HCT116 (cell line): ENCODE measurements around the gene WDR37. TPM values are rescaled to one million over a fixed set of nuclear protein-coding genes. Genes with fewer than 3 reads are reported as not detected.

Source experiments
- ATAC-seq: fragments of 200-7000 bp; cut with Tn5 transposase; 2 replicates; pipeline ENCODE4 v1.9.1; 2020; ENCODE audit warnings: mild to moderate bottlenecking, moderate library complexity
- BruUV-seq: library from RNA; stranded (reverse); fragments of 400-500 nt; replicated peaks from 2 replicates; lab custom pipeline; 2021; lab: Mats Ljungman, UMichigan
- CTCF ChIA-PET: fragments of 300-600 bp; sonication (Branson Sonifier 250); formaldehyde crosslinking; loops from one replicate; lab custom pipeline; 2021; ENCODE audit warnings: antibody characterized with exemption; lab: Charles Lee
- POLR2A ChIA-PET: fragments of 300-600, 350-600 bp; sonication (Branson Sonifier 250); formaldehyde crosslinking; loops from one replicate; lab custom pipeline; 2021; ENCODE audit warnings: antibody characterized with exemption; lab: Charles Lee
- RAD21 ChIA-PET, 2 experiments: fragments of 300-600 bp; sonication (Branson Sonifier 250); formaldehyde crosslinking; loops; one replicate each; lab custom pipeline; 2023; ENCODE audit warnings: low total read pairs in 2 of 2; ENCODE audit not compliant: uncharacterized antibody in 2 of 2, unreplicated experiment in 2 of 2, low non-redundant PET in 1 of 2; lab: Charles Lee
- DNase-seq: peaks from one replicate; pipeline ENCODE4 v3.0.0-alpha.2; 2010; ENCODE audit warnings: low read depth, low spot score
- H2AFZ ChIP-seq: fragments of 200-600 bp; shearing (Covaris generic), sonication (generic); 2 replicates; pipeline ENCODE4 v1.6.1; 2017; ENCODE audit warnings: low read depth, mixed run types, mixed read lengths, antibody characterized with exemption, low read length; ENCODE audit not compliant: poor library complexity, severe bottlenecking
- H3K27ac ChIP-seq: 2 replicates; pipeline ENCODE4 v1.5.1; 2012; ENCODE audit warnings: low read depth, low read length
- H3K27me3 ChIP-seq: fragments of 200-600 bp; sonication (generic); 2 replicates; pipeline ENCODE4 v1.6.1; 2016; ENCODE audit warnings: mixed run types, low read length, mixed read lengths; ENCODE audit not compliant: insufficient read depth
- H3K36me3 ChIP-seq, 2 experiments: fragments of 200-500 bp in 1 of 2; fragments of 200-600 bp in 1 of 2; sonication (Bioruptor generic) in 1 of 2; sonication (generic) in 1 of 2; 2 replicates each; pipeline versions ENCODE4 v1.5.1 to v1.6.1; 2014 to 2016; ENCODE audit warnings: low read length in 2 of 2, inconsistent platforms in 1 of 2, mixed read lengths in 1 of 2, mixed run types in 1 of 2; ENCODE audit not compliant: insufficient read depth in 2 of 2, control insufficient read depth in 1 of 2
- H3K4me1 ChIP-seq, 2 experiments: fragments of 200-600 bp in 1 of 2; sonication (generic) in 1 of 2; 2 replicates each; pipeline versions ENCODE4 v1.5.1 to v1.6.1; 2012 to 2017; ENCODE audit warnings: low read length in 2 of 2, inconsistent platforms in 1 of 2, mild to moderate bottlenecking in 1 of 2, mixed read lengths in 1 of 2, mixed run types in 1 of 2, moderate library complexity in 1 of 2; ENCODE audit not compliant: insufficient read depth in 2 of 2, control insufficient read depth in 1 of 2
- H3K4me2 ChIP-seq: fragments of 200-600 bp; sonication (generic); 2 replicates; pipeline ENCODE4 v1.6.1; 2017; ENCODE audit warnings: mixed run types, low read length, mixed read lengths
- H3K4me3 ChIP-seq, 2 experiments: fragments of 200-600 bp in 1 of 2; sonication (generic) in 1 of 2; replicated peaks in 1 of 2; 2 replicates each; pipeline ENCODE4 v1.5.1; 2011 to 2016; ENCODE audit warnings: low read length in 2 of 2, control low read depth in 1 of 2, low read depth in 1 of 2, mild to moderate bottlenecking in 1 of 2, mixed read lengths in 1 of 2, mixed run types in 1 of 2
- H3K79me2 ChIP-seq: fragments of 200-600 bp; sonication (generic); 2 replicates; pipeline ENCODE4 v1.6.1; 2017; ENCODE audit warnings: mild to moderate bottlenecking, mixed run types, low read length, moderate library complexity, mixed read lengths; ENCODE audit not compliant: insufficient read depth
- H3K9ac ChIP-seq: fragments of 200-600 bp; sonication (generic); 2 replicates; pipeline ENCODE4 v1.6.1; 2016; ENCODE audit warnings: low read length, mixed read lengths
- H3K9me2 ChIP-seq: fragments of 200-600 bp; sonication (generic), shearing (Covaris generic); 2 replicates; pipeline ENCODE4 v1.6.1; 2017; ENCODE audit warnings: mixed run types, mild to moderate bottlenecking, moderate library complexity; ENCODE audit not compliant: insufficient read depth
- H3K9me3 ChIP-seq, 2 experiments: fragments of 200-500 bp in 1 of 2; fragments of 200-600 bp in 1 of 2; sonication (Bioruptor generic) in 1 of 2; sonication (generic) in 1 of 2; 2 replicates each; pipeline ENCODE4 v1.6.1; 2014 to 2017; ENCODE audit warnings: low read length in 2 of 2, mixed read lengths in 2 of 2, inconsistent platforms in 1 of 2, low read depth in 1 of 2, mild to moderate bottlenecking in 1 of 2, mixed run types in 1 of 2, moderate library complexity in 1 of 2; ENCODE audit not compliant: control insufficient read depth in 1 of 2, insufficient read depth in 1 of 2
- H4K20me1 ChIP-seq: fragments of 200-600 bp; sonication (generic), shearing (Covaris generic); 2 replicates; pipeline ENCODE4 v1.6.1; 2017; ENCODE audit warnings: mixed run types, mild to moderate bottlenecking, moderate library complexity; ENCODE audit not compliant: insufficient read depth
- CEBPB ChIP-seq: IDR thresholded peaks from 2 replicates; pipeline ENCODE4 v1.6.1; 2012; ENCODE audit warnings: low read depth
- CTCF ChIP-seq, 3 experiments: fragments of 200-600 bp in 1 of 3; sonication (generic) in 1 of 3; IDR thresholded peaks in 2 of 3; conservative IDR thresholded peaks in 1 of 3; 2 replicates each; pipeline ENCODE4 v1.5.1; 2012 to 2017; ENCODE audit warnings: low read depth in 2 of 3, low read length in 2 of 3, antibody characterized with exemption in 1 of 3, borderline replicate concordance in 1 of 3, control low read depth in 1 of 3, mild to moderate bottlenecking in 1 of 3, mixed read lengths in 1 of 3, mixed run types in 1 of 3, moderate library complexity in 1 of 3; ENCODE audit not compliant: insufficient read depth in 1 of 3
- EZH2 ChIP-seq: fragments of 200-600 bp; sonication (generic); IDR thresholded peaks from 2 replicates; pipeline ENCODE4 v1.6.1; 2017; ENCODE audit warnings: antibody characterized with exemption, mixed run types
- FOSL1 ChIP-seq: IDR thresholded peaks from 2 replicates; pipeline ENCODE4 v1.6.1; 2012; ENCODE audit warnings: low read depth
- JUND ChIP-seq: IDR thresholded peaks from 2 replicates; pipeline ENCODE4 v1.6.1; 2012
- RAD21 ChIP-seq: IDR thresholded peaks from 2 replicates; pipeline ENCODE4 v1.6.1; 2012; ENCODE audit warnings: low read depth, mild to moderate bottlenecking
- SIN3A ChIP-seq: IDR thresholded peaks from 2 replicates; pipeline ENCODE4 v1.6.1; 2012; ENCODE audit warnings: low read depth
- SP1 ChIP-seq: IDR thresholded peaks from 2 replicates; pipeline ENCODE4 v1.6.1; 2012; ENCODE audit warnings: low read depth
- TCF7L2 ChIP-seq: IDR thresholded peaks from 2 replicates; pipeline ENCODE4 v1.7.0; 2011; ENCODE audit warnings: borderline replicate concordance, inconsistent platforms; ENCODE audit not compliant: insufficient read depth, insufficient read length; ENCODE audit errors: extremely low read depth
- ZFX ChIP-seq: fragments of 450-650 bp; IDR thresholded peaks from 2 replicates; pipeline ENCODE4 v1.6.1; 2017
- ZNF274 ChIP-seq: fragments of 200-500 bp; sonication (Bioruptor generic); IDR thresholded peaks from 2 replicates; pipeline ENCODE4 v1.6.1; 2014; ENCODE audit warnings: mild to moderate bottlenecking, low read depth, low read length, inconsistent platforms
- intact Hi-C: fragments of 100-400 bp; cut with micrococcal nuclease; formaldehyde crosslinking; loops from 2 replicates; pipeline ENCODE4 v1.10.0; 2022
- total RNA-seq: library from RNA; stranded (reverse); gene quantifications from one replicate; pipeline ENCODE4 v1.2.1, GENCODE V29; 2021; ENCODE audit not compliant: unreplicated experiment
- TF ChIP-seq, protein P1 (sequence below): IDR thresholded peaks from 2 replicates; pipeline ENCODE4 v1.6.1; 2012

WDR37 gene
- total RNA-seq, 1 experiment from 2014 or later = 9.1 TPM

DNA sequence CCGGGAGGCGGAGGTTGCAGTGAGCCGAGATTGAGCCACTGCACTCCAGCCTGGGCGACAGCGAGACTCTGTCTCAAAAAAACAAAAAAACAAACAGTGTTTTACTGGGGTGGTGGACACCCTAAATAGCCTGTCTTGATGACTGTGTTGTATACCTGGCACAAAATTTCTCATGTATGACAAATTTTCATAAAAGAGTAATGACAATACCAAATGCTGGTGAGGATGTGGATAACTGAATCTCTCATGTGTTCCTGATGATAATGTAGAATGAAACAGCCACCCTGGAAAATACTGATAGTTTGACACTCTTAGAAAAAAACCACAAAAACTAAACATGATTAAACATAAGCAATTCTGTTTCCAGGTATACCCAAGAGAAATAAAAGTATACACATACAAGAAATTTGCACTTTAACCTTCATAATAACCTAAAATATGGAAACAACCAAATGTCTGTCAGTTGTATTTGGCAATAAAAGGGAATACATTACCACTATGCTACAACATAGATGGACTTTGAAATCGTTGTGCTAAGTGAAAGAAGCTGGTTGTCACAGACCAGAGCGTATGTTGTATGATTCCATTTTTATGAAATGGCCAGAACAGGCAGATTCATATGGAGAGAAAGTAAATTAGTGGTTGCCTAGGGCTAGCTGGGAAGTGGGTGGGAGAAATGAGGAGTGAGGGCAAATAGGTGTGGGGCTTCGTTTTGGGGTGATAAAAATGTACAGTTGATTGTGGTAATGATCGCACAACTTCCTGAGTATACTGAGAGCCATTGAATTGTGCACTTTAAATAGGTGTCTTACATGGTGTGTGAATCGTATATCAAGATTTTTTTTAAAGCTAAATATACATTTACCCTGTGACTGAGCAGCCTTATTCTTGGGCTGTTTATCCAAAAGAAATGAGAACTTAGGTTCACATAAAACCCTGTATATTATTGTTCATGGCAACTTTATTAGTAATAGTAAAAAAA is 12.5 kb downstream of the WDR37 start:
- Histone ChIP-seq H3K4me3 (no peak overlapping the region), H2AFZ (no peak overlapping the region), H3K9me3 (no peaks in the 10 kb centered on the region), H3K27me3 (no peaks in the 10 kb centered on the region), H3K4me2 (no peak overlapping the region), H3K4me1 (no peaks in the 10 kb centered on the region), H3K9me2 (no peaks in the 10 kb centered on the region), H3K36me3 (no peaks in the 10 kb centered on the region), H3K79me2 (no peaks in the 10 kb centered on the region), H3K9ac (no peak overlapping the region), H4K20me1 (0 out of 2 replicates have a peak, but pooled peaks cover 3% of the 10 kb centered on the region), H3K27ac (no peak overlapping the region)
- no peak for TF ChIP-seq CEBPB
- TF ChIP-seq SP1 = no peak
- TF ChIP-seq JUND = no peak
- no peak for TF ChIP-seq SIN3A
- no peak for TF ChIP-seq FOSL1
- no peak for TF ChIP-seq CTCF (IDR thresholded peaks at IDR 0.05 in 2 of 3, conservative IDR thresholded peaks at IDR 0.05 in 1 of 3; ENCODE audit: borderline replicate concordance in 1 of 3, insufficient read depth in 1 of 3, low read depth in 2 of 3, low read length in 2 of 3)
- TF ChIP-seq TCF7L2 = no peak
- TF ChIP-seq RAD21 = no peak
- TF ChIP-seq ZFX = no peak
- TF ChIP-seq, protein P1, sequence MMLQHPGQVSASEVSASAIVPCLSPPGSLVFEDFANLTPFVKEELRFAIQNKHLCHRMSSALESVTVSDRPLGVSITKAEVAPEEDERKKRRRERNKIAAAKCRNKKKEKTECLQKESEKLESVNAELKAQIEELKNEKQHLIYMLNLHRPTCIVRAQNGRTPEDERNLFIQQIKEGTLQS = no peak
- TF ChIP-seq EZH2 = no peak
- TF ChIP-seq ZNF274 = no peak
- CTCF ChIA-PET = interaction anchor here (0.6 kb wide), 1 partner anchor 20 kb away, joined by 3 read pairs; no protein-coding TSS in a partner anchor
- DNase-seq = no peak
- no peak for ATAC-seq
- POLR2A ChIA-PET = no interaction called here
- no TSS peak for BruUV-seq
- intact Hi-C loops = no loop called here
- RAD21 ChIA-PET = no interaction called here
